ENCODE measurements around the gene FARS2.

GRCh38 chr6:5318617-5319272 is 57.4 kb downstream of the FARS2 start:
- TF ChIP-seq CTCF (IDR thresholded peaks at IDR 0.05; ENCODE audit: low read depth, low read length), result no peak
- no peak for TF ChIP-seq EZH2phosphoT487 (IDR thresholded peaks at IDR 0.05; ENCODE audit: low read depth)

Measured in OCI-LY3 (cell line).